ENCODE results near the gene STK24.

DNA sequence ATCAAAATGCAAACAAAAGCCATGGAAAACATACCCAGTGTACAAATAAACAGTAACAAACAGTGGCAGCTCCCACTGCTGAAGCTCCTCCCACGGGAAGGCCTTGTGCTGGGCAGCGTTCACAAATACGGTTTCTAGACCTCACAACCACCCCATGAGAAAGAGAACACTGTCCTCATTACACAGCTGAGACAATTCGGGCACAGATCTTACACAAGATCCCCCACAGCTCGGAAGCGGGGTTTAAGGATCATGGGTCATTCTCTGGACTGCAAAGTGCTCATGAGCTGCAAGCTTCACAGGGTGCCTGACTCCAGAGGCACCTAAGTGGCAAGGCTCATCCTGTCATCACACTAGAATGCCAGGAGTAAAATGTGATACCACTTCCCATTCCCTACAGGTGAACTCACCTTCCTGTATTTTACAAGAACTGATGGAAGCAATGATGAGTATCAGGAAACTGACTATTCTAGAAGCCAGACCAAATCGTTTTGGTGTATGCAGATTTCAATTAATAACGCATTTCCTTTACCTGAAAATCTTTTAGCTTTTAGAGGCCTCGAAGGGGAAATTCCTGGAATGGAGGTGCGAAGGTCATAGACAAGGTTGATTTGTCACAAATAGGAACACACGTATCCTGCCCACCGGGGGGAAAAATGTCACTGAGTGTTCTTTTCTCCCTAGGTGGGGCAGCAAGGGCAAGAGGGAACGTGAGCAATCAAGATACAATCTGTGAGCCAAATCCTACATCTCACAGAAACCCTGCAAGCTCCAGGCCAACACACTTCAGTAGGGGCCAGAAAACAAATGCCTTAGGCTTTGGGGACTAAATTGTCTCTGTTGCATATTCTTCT is 41.2 kb downstream of the STK24 start:
- TF ChIP-seq, protein P1, sequence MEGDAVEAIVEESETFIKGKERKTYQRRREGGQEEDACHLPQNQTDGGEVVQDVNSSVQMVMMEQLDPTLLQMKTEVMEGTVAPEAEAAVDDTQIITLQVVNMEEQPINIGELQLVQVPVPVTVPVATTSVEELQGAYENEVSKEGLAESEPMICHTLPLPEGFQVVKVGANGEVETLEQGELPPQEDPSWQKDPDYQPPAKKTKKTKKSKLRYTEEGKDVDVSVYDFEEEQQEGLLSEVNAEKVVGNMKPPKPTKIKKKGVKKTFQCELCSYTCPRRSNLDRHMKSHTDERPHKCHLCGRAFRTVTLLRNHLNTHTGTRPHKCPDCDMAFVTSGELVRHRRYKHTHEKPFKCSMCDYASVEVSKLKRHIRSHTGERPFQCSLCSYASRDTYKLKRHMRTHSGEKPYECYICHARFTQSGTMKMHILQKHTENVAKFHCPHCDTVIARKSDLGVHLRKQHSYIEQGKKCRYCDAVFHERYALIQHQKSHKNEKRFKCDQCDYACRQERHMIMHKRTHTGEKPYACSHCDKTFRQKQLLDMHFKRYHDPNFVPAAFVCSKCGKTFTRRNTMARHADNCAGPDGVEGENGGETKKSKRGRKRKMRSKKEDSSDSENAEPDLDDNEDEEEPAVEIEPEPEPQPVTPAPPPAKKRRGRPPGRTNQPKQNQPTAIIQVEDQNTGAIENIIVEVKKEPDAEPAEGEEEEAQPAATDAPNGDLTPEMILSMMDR (IDR thresholded peaks at IDR 0.05 in 4 of 5, conservative IDR thresholded peaks at IDR 0.05 in 1 of 5), result no peak
- TF ChIP-seq POLR2A (IDR thresholded peaks at IDR 0.05), result no peak

Data from gastrocnemius medialis (tissue), 4 donors.